Right forelimb (tissue), 1 donor: ENCODE results near the gene CXorf58.
"Not testable (repeated sequence)": the region's sequence is repeated elsewhere in the genome, so short reads cannot be mapped to it uniquely, and the experiment has no call there.

ENCODE experiments used
- DNase-seq: peaks from one replicate; pipeline ENCODE4 v3.0.0-alpha.2; 2018

CXorf58 gene

GRCh38 chrX:23954396-23954795, 46.6 kb downstream of the CXorf58 start:
- DNase-seq, result no peak

GRCh38 chrX:23959781-23960180, 52.0 kb downstream of the CXorf58 start:
- DNase-seq, result no peak

- DNase-seq, result no peak
These were observed 56.4 kb downstream of the CXorf58 start for GRCh38 chrX:23964191-23964590.

GRCh38 chrX:23965630-23966029, 57.8 kb downstream of the CXorf58 start:
- not testable (repeated sequence) for DNase-seq

- DNase-seq, result no peak
These were observed 70.7 kb downstream of the CXorf58 start for GRCh38 chrX:23978491-23978890.

GRCh38 chrX:23980011-23980441, 72.2 kb downstream of the CXorf58 start:
- no peak for DNase-seq

GRCh38 chrX:23981222-23981621, 73.4 kb downstream of the CXorf58 start:
- DNase-seq, result no peak

GRCh38 chrX:23981711-23982110, 73.9 kb downstream of the CXorf58 start:
- DNase-seq, result no peak

- no peak for DNase-seq
These were observed 75.1 kb downstream of the CXorf58 start for GRCh38 chrX:23982891-23983290.
